ENCODE measurements around the gene LNX1.

The LNX1 gene

GRCh38 chr4:53616219-53616618 is 24.9 kb upstream of the LNX1 start:
- TF ChIP-seq GABPA (IDR thresholded peaks at IDR 0.05; ENCODE audit: low read depth) (no peak), SPI1 (IDR thresholded peaks at IDR 0.05; ENCODE audit: borderline replicate concordance, low read depth) (no peak), REST (IDR thresholded peaks at IDR 0.05; ENCODE audit: insufficient replicate concordance, low read depth) (no peak), POLR2AphosphoS5 (IDR thresholded peaks at IDR 0.05; ENCODE audit: low read depth) (no peak), CTCF (IDR thresholded peaks at IDR 0.05; ENCODE audit: insufficient read depth, low read length) (no peak)
- no peaks in the 10 kb centered on the region for H3K27me3 ChIP-seq (ENCODE audit: insufficient read depth, poor library complexity, severe bottlenecking)

GRCh38 chr4:53614591-53614990 is 23.3 kb upstream of the LNX1 start:
- TF ChIP-seq SPI1 (IDR thresholded peaks at IDR 0.05; ENCODE audit: borderline replicate concordance, low read depth) (no peak), GABPA (IDR thresholded peaks at IDR 0.05; ENCODE audit: low read depth) (no peak), CTCF (IDR thresholded peaks at IDR 0.05; ENCODE audit: insufficient read depth, low read length) (no peak), REST (IDR thresholded peaks at IDR 0.05; ENCODE audit: insufficient replicate concordance, low read depth) (no peak), POLR2AphosphoS5 (IDR thresholded peaks at IDR 0.05; ENCODE audit: low read depth) (no peak)
- Histone ChIP-seq H3K27ac (replicated peaks) (no peak overlapping the region), H3K4me3 (replicated peaks; ENCODE audit: insufficient read depth, low read length) (no peak overlapping the region), H3K27me3 (ENCODE audit: insufficient read depth, poor library complexity, severe bottlenecking) (no peaks in the 10 kb centered on the region)
- no peak for DNase-seq (ENCODE audit: low read depth in 1 of 2, low spot score in 1 of 2)

More at GRCh38 chr4:53616219-53616618, 24.9 kb upstream of the LNX1 start:
- DNase-seq (ENCODE audit: low read depth in 1 of 2, low spot score in 1 of 2), result no peak
- H3K27ac ChIP-seq (replicated peaks), result no peak overlapping the region
- no peak overlapping the region for H3K4me3 ChIP-seq (replicated peaks; ENCODE audit: insufficient read depth, low read length)

GRCh38 chr4:53613428-53613827 is 22.1 kb upstream of the LNX1 start:
- H3K4me3 ChIP-seq (replicated peaks; ENCODE audit: insufficient read depth, low read length), result no peak overlapping the region
- no peak overlapping the region for H3K27ac ChIP-seq (replicated peaks)
- no peaks in the 10 kb centered on the region for H3K27me3 ChIP-seq (ENCODE audit: insufficient read depth, poor library complexity, severe bottlenecking)
- no peak for DNase-seq (ENCODE audit: low read depth in 1 of 2, low spot score in 1 of 2)
- TF ChIP-seq REST (IDR thresholded peaks at IDR 0.05; ENCODE audit: insufficient replicate concordance, low read depth) (no peak), GABPA (IDR thresholded peaks at IDR 0.05; ENCODE audit: low read depth) (no peak), SPI1 (IDR thresholded peaks at IDR 0.05; ENCODE audit: borderline replicate concordance, low read depth) (no peak), POLR2AphosphoS5 (IDR thresholded peaks at IDR 0.05; ENCODE audit: low read depth) (no peak), CTCF (IDR thresholded peaks at IDR 0.05; ENCODE audit: insufficient read depth, low read length) (no peak)

Data from HL-60 (cell line).